Stimulated activated naive CD8-positive, alpha-beta T cell treated with anti-CD3 and anti-CD28 coated beads, Interleukin-15, Interleukin-2, amounts not matched to agents 100 ng/mL and 50 ng/mL, for 24 hours (primary cell): ENCODE results near the gene TMEM144.

Source experiments
- H3K27ac Mint-ChIP-seq: one replicate; pipeline ENCODE4 v1.8.0; 2021; ENCODE audit warnings: mild to moderate bottlenecking, mixed read lengths
- H3K27me3 Mint-ChIP-seq: one replicate; pipeline ENCODE4 v1.8.0; 2021; ENCODE audit warnings: mixed read lengths
- H3K36me3 Mint-ChIP-seq: one replicate; pipeline ENCODE4 v1.8.0; 2021; ENCODE audit warnings: low read depth, mixed read lengths
- H3K4me1 Mint-ChIP-seq: one replicate; pipeline ENCODE4 v1.8.0; 2021; ENCODE audit warnings: low read depth, mixed read lengths
- H3K4me3 Mint-ChIP-seq: one replicate; pipeline ENCODE4 v1.8.0; 2021; ENCODE audit warnings: mild to moderate bottlenecking, mixed read lengths
- H3K9me3 Mint-ChIP-seq: one replicate; pipeline ENCODE4 v1.8.0; 2021; ENCODE audit warnings: mixed read lengths

Gene TMEM144

GRCh38 chr4:158291334-158292055 lies 81.2 kb downstream of the TMEM144 start:
- no peaks in the 10 kb centered on the region for H3K36me3 Mint-ChIP-seq
- no peak overlapping the region for H3K27ac Mint-ChIP-seq
- no peaks in the 10 kb centered on the region for H3K27me3 Mint-ChIP-seq
- no peaks in the 10 kb centered on the region for H3K4me1 Mint-ChIP-seq
- H3K9me3 Mint-ChIP-seq: peaks cover 6% of the 10 kb centered on the region
- H3K4me3 Mint-ChIP-seq: no peak overlapping the region

- Mint-ChIP-seq H3K27me3 (no peaks in the 10 kb centered on the region), H3K27ac (no peak overlapping the region), H3K9me3 (peaks cover 6% of the 10 kb centered on the region), H3K4me1 (no peaks in the 10 kb centered on the region), H3K4me3 (no peak overlapping the region), H3K36me3 (no peaks in the 10 kb centered on the region)
These were observed 81.9 kb downstream of the TMEM144 start for GRCh38 chr4:158292156-158292555.

GRCh38 chr4:158295053-158295452 lies 84.8 kb downstream of the TMEM144 start:
- peaks cover 6% of the 10 kb centered on the region for H3K9me3 Mint-ChIP-seq

DNA sequence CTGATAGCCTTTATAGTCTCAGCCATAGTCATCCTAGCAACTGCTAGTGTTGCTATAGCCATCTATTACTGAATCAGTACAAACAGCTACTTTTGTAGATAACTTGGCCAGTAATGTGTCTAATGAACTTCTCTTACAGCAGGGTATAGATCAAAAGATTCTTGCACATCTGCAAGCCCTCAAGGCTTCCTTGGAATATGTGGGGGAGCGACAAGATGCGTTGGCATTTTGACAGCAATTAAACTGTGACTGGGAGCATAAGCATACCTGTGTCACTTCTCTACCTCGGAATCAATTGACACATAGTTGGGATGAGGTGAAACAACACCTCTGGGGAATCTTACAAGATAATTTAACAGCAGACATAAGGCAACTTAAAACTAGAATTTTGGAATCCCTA lies 87.6 kb downstream of the TMEM144 start:
- Mint-ChIP-seq H3K27me3 (no peaks in the 10 kb centered on the region), H3K4me1 (no peaks in the 10 kb centered on the region), H3K27ac (no peak overlapping the region), H3K36me3 (no peaks in the 10 kb centered on the region), H3K9me3 (peaks cover 6% of the 10 kb centered on the region), H3K4me3 (no peak overlapping the region)

More at GRCh38 chr4:158295053-158295452, 84.8 kb downstream of the TMEM144 start:
- no peak overlapping the region for H3K4me3 Mint-ChIP-seq
- no peaks in the 10 kb centered on the region for H3K36me3 Mint-ChIP-seq
- H3K27ac Mint-ChIP-seq: no peak overlapping the region
- H3K4me1 Mint-ChIP-seq: no peaks in the 10 kb centered on the region
- H3K27me3 Mint-ChIP-seq: no peaks in the 10 kb centered on the region

- H3K4me1 Mint-ChIP-seq: no peaks in the 10 kb centered on the region
- no peak overlapping the region for H3K4me3 Mint-ChIP-seq
- H3K36me3 Mint-ChIP-seq: no peaks in the 10 kb centered on the region
- H3K27me3 Mint-ChIP-seq: no peaks in the 10 kb centered on the region
- H3K9me3 Mint-ChIP-seq: peaks cover 6% of the 10 kb centered on the region
- H3K27ac Mint-ChIP-seq: no peak overlapping the region
These were observed 89.2 kb downstream of the TMEM144 start for GRCh38 chr4:158299459-158300007.

DNA sequence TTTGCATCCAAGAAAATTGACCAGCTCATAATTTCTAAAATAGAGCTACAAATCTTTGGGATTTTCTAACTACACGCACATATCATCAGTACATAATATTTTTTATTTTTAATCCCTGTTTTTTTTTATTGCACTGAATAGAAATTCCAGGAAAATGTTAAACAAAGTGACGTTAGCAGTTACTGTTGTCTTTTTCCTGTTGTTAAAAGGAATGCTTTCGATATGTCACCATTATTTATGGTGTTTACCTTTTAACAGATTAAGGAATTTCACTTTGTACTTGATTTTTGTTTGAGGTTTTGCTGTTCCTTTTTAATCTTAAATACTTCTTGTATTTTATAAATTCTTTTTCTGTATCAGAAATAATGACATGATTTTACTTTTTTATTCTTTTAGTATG lies 89.7 kb downstream of the TMEM144 start:
- Mint-ChIP-seq H3K4me1 (no peaks in the 10 kb centered on the region), H3K36me3 (no peaks in the 10 kb centered on the region), H3K27me3 (no peaks in the 10 kb centered on the region), H3K4me3 (no peak overlapping the region), H3K9me3 (peaks cover 3% of the 10 kb centered on the region), H3K27ac (no peak overlapping the region)

- H3K36me3 Mint-ChIP-seq: no peaks in the 10 kb centered on the region
- no peaks in the 10 kb centered on the region for H3K9me3 Mint-ChIP-seq
- no peak overlapping the region for H3K27ac Mint-ChIP-seq
- H3K4me1 Mint-ChIP-seq: no peaks in the 10 kb centered on the region
- no peaks in the 10 kb centered on the region for H3K27me3 Mint-ChIP-seq
- H3K4me3 Mint-ChIP-seq: no peak overlapping the region
These were observed 92.0 kb downstream of the TMEM144 start for GRCh38 chr4:158302076-158302866.

DNA sequence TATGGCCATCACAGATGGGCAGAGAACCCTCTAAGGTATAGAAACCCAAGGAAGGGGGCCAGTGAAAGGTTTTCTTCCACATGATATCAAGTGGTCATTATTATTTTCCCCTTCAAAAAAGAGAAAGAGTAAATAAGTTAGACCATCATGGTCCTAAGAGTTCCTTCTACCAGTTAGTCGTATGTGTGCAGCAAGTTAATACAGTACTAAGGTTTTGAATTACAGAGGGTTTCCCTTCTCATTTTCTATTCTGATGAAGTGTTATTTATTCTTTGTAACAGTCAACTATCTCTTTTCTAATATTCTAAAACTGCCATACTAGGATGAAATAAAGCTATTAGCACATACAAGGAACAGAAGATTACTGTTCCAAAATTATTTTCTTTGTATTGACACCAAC lies 94.4 kb downstream of the TMEM144 start:
- Mint-ChIP-seq H3K9me3 (peaks cover 8% of the 10 kb centered on the region), H3K4me1 (no peaks in the 10 kb centered on the region), H3K36me3 (no peaks in the 10 kb centered on the region), H3K4me3 (no peak overlapping the region), H3K27me3 (no peaks in the 10 kb centered on the region), H3K27ac (no peak overlapping the region)
